Small intestine (tissue), 7 donors: ENCODE measurements around the gene AUNIP. TPM values are rescaled to one million over a fixed set of nuclear protein-coding genes. Genes with fewer than 3 reads are reported as not detected.

ENCODE experiments used
- DNase-seq, 2 donors: peaks; one replicate each; pipeline versions ENCODE4 v3.0.0 to v3.0.0-alpha.2; 2013
- FAIRE-seq: peaks from 2 replicates; lab custom pipeline; 2012; peaks lifted over from hg19 to GRCh38; lab: Jason Lieb, UNC
- H3K27ac ChIP-seq, 3 donors: one replicate each; pipeline ENCODE4 v1.5.1; 2013; ENCODE audit warnings: low read length in 2 of 3, mild to moderate bottlenecking in 2 of 3, control low read depth in 1 of 3, inconsistent platforms in 1 of 3, low read depth in 1 of 3, moderate library complexity in 1 of 3
- H3K27me3 ChIP-seq, 3 donors: one replicate each; pipeline ENCODE4 v1.6.1; 2013; ENCODE audit warnings: low read length in 3 of 3, inconsistent platforms in 1 of 3; ENCODE audit not compliant: control insufficient read depth in 3 of 3, insufficient read depth in 3 of 3
- H3K36me3 ChIP-seq, 3 donors: one replicate each; pipeline ENCODE4 v1.6.1; 2013; ENCODE audit warnings: low read length in 3 of 3, inconsistent platforms in 1 of 3, low read depth in 1 of 3, mild to moderate bottlenecking in 1 of 3, moderate library complexity in 1 of 3; ENCODE audit not compliant: control insufficient read depth in 3 of 3, insufficient read depth in 2 of 3
- H3K4me1 ChIP-seq, 3 donors: one replicate each; pipeline ENCODE4 v1.6.1; 2013; ENCODE audit warnings: low read length in 2 of 3, inconsistent platforms in 1 of 3, low read depth in 1 of 3, mild to moderate bottlenecking in 1 of 3, moderate library complexity in 1 of 3; ENCODE audit not compliant: control insufficient read depth in 3 of 3, insufficient read depth in 2 of 3
- H3K4me3 ChIP-seq, 3 donors: one replicate each; pipeline ENCODE4 v1.5.1; 2013; ENCODE audit warnings: low read length in 3 of 3, control low read depth in 1 of 3, inconsistent platforms in 1 of 3, low read depth in 1 of 3, mild to moderate bottlenecking in 1 of 3, moderate library complexity in 1 of 3
- H3K9me3 ChIP-seq, 2 donors: one replicate each; pipeline ENCODE4 v1.6.1; 2013; ENCODE audit warnings: low read depth in 1 of 2, low read length in 1 of 2; ENCODE audit not compliant: control insufficient read depth in 2 of 2, insufficient read depth in 1 of 2
- WGBS, 3 donors: extraction: QIAGEN DNeasy Blood & Tissue Kit; methylation state at CpG; one replicate each; pipeline ENCODE4 v1.1.7; 2013; 5-methylcytosine and 5-hydroxymethylcytosine counted together
- polyA plus RNA-seq, 4 donors: library from polyadenylated mRNA; stranded (reverse) in 3 of 4; unstranded in 1 of 4; fragments of 200-250 nt in 3 of 4; fragments of 120-200 nt in 1 of 4; gene quantifications; one replicate each; pipeline versions ENCODE4 v1.2.1 to v1.2.3, GENCODE V29; 2013
- donor health status: healthy with polysubstance abuse.
- donor health status: control.
- donor health status: control.
- donor health status: Bipolar disorder and iron deficiency.
- donor health status: healthy.

Gene AUNIP
- polyA plus RNA-seq, 4 donors, result 0.67 to 3.2 (median 1.9) TPM; not detected in 1

GRCh38 chr1:25817840-25818501 lies 41.3 kb downstream of the AUNIP start:
- Histone ChIP-seq H3K4me3 (no peak overlapping the region), H3K36me3 (peaks cover 0 to 53% (median 0%) of the 10 kb centered on the region in 3 donors), H3K9me3 (no peaks in the 10 kb centered on the region), H3K27ac (peak overlapping the region; percentile 88 to 95 (median 93)), H3K27me3 (no peaks in the 10 kb centered on the region), H3K4me1 (peaks cover 0 to 31% (median 0%) of the 10 kb centered on the region in 3 donors)
- no peak for FAIRE-seq
- DNase-seq, result peak; percentile 32 to 54
- 23 to 46% (median 45%) methylated on average over 6 to 8 of the region's 8 CpGs for WGBS, 3 donors

- Histone ChIP-seq H3K27ac (no peak overlapping the region), H3K36me3 (peaks cover 0 to 60% (median 0%) of the 10 kb centered on the region in 3 donors), H3K9me3 (no peaks in the 10 kb centered on the region), H3K4me1 (peaks cover 0 to 24% (median 0%) of the 10 kb centered on the region in 3 donors), H3K27me3 (no peaks in the 10 kb centered on the region), H3K4me3 (no peak overlapping the region)
- FAIRE-seq (no peak), DNase-seq (no peak)
- 87 to 88% (median 87%) methylated on average over 15 of the region's 15 CpGs for WGBS, 3 donors
Observed at GRCh38 chr1:25816112-25816718, 43.0 kb downstream of the AUNIP start.

- Histone ChIP-seq H3K27ac (no peak overlapping the region), H3K9me3 (no peaks in the 10 kb centered on the region), H3K4me3 (no peak overlapping the region), H3K4me1 (peaks cover 0 to 19% (median 0%) of the 10 kb centered on the region in 3 donors), H3K27me3 (no peaks in the 10 kb centered on the region), H3K36me3 (peaks cover 0 to 67% (median 0%) of the 10 kb centered on the region in 3 donors)
- no peak for FAIRE-seq
- WGBS, 3 donors, result 90 to 93% (median 92%) methylated on average over 21 to 24 of the region's 24 CpGs
- DNase-seq, result no peak
Observed at GRCh38 chr1:25815208-25816111, 43.8 kb downstream of the AUNIP start.

GRCh38 chr1:25814549-25815087 lies 44.6 kb downstream of the AUNIP start:
- no peak overlapping the region for H3K27ac ChIP-seq
- DNase-seq (no peak), FAIRE-seq (no peak)
- H3K4me1 ChIP-seq, result peaks cover 0 to 19% (median 0%) of the 10 kb centered on the region in 3 donors
- peaks cover 0 to 75% (median 0%) of the 10 kb centered on the region in 3 donors for H3K36me3 ChIP-seq
- H3K27me3 ChIP-seq, result no peaks in the 10 kb centered on the region
- WGBS, 3 donors, result 86 to 93% (median 91%) methylated on average over 7 of the region's 7 CpGs
- H3K9me3 ChIP-seq, result no peaks in the 10 kb centered on the region
- no peak overlapping the region for H3K4me3 ChIP-seq

- 81 to 86% (median 85%) methylated on average over 24 of the region's 24 CpGs for WGBS, 3 donors
- Histone ChIP-seq H3K9me3 (no peaks in the 10 kb centered on the region), H3K4me1 (peaks cover 0 to 16% (median 0%) of the 10 kb centered on the region in 3 donors), H3K27me3 (no peaks in the 10 kb centered on the region), H3K4me3 (no peak overlapping the region), H3K36me3 (peaks cover 0 to 82% (median 0%) of the 10 kb centered on the region in 3 donors), H3K27ac (no peak overlapping the region)
- FAIRE-seq (no peak), DNase-seq (no peak)
Observed at GRCh38 chr1:25813734-25814471, 45.4 kb downstream of the AUNIP start.

GRCh38 chr1:25813071-25813733 lies 46.1 kb downstream of the AUNIP start:
- Histone ChIP-seq H3K9me3 (no peaks in the 10 kb centered on the region), H3K4me1 (peaks cover 0 to 9% (median 0%) of the 10 kb centered on the region in 3 donors), H3K4me3 (no peak overlapping the region), H3K27ac (no peak overlapping the region), H3K27me3 (no peaks in the 10 kb centered on the region), H3K36me3 (peaks cover 0 to 89% (median 0%) of the 10 kb centered on the region in 3 donors)
- DNase-seq, result no peak
- WGBS, 3 donors, result 80 to 83% (median 82%) methylated on average over 11 of the region's 11 CpGs
- no peak for FAIRE-seq

GRCh38 chr1:25811384-25812082 lies 47.7 kb downstream of the AUNIP start:
- peaks cover 0 to 7% (median 0%) of the 10 kb centered on the region in 3 donors for H3K4me1 ChIP-seq
- 84 to 93% (median 91%) methylated on average over 13 of the region's 13 CpGs for WGBS, 3 donors
- no peak overlapping the region for H3K27ac ChIP-seq
- H3K4me3 ChIP-seq, result no peak overlapping the region
- H3K27me3 ChIP-seq, result no peaks in the 10 kb centered on the region
- H3K36me3 ChIP-seq, result peaks cover 0 to 97% (median 2%) of the 10 kb centered on the region in 3 donors
- no peak for FAIRE-seq
- no peaks in the 10 kb centered on the region for H3K9me3 ChIP-seq
- DNase-seq, result no peak
